RKO (cell line): ENCODE measurements around the gene PLXND1.

ENCODE experiments used
- DNase-seq: peaks from one replicate; pipeline ENCODE4 v3.0.0-alpha.2; 2016; ENCODE audit warnings: low spot score

The PLXND1 gene

GRCh38 chr3:129601713-129602112 lies 4.8 kb downstream of the PLXND1 start:
- no peak for DNase-seq

GRCh38 chr3:129600348-129600747 lies 6.1 kb downstream of the PLXND1 start:
- DNase-seq, result no peak

- peak; percentile 31 for DNase-seq
Observed at GRCh38 chr3:129599607-129600006, 6.9 kb downstream of the PLXND1 start.

GRCh38 chr3:129599073-129599472 lies 7.4 kb downstream of the PLXND1 start:
- no peak for DNase-seq

GRCh38 chr3:129598484-129598883 lies 8.0 kb downstream of the PLXND1 start:
- DNase-seq, result no peak

GRCh38 chr3:129598000-129598381 lies 8.5 kb downstream of the PLXND1 start:
- DNase-seq, result no peak

GRCh38 chr3:129597087-129597999 lies 9.1 kb downstream of the PLXND1 start:
- no peak for DNase-seq

GRCh38 chr3:129596194-129597086 lies 10.0 kb downstream of the PLXND1 start:
- no peak for DNase-seq

GRCh38 chr3:129595544-129596193 lies 10.8 kb downstream of the PLXND1 start:
- no peak for DNase-seq

GRCh38 chr3:129594907-129595390 lies 11.5 kb downstream of the PLXND1 start:
- DNase-seq, result no peak

- no peak for DNase-seq
Observed at GRCh38 chr3:129594409-129594808, 12.1 kb downstream of the PLXND1 start.

GRCh38 chr3:129593595-129594339 lies 12.7 kb downstream of the PLXND1 start:
- DNase-seq, result no peak

- no peak for DNase-seq
Observed at GRCh38 chr3:129593230-129593594, 13.3 kb downstream of the PLXND1 start.

- no peak for DNase-seq
Observed at GRCh38 chr3:129592381-129593131, 13.9 kb downstream of the PLXND1 start.

GRCh38 chr3:129591932-129592331 lies 14.5 kb downstream of the PLXND1 start:
- DNase-seq, result no peak

- no peak for DNase-seq
Observed at GRCh38 chr3:129590215-129590614, 16.3 kb downstream of the PLXND1 start.

GRCh38 chr3:129587566-129588210 lies 18.8 kb downstream of the PLXND1 start:
- no peak for DNase-seq

GRCh38 chr3:129586746-129587430 lies 19.6 kb downstream of the PLXND1 start:
- no peak for DNase-seq

- no peak for DNase-seq
Observed at GRCh38 chr3:129585949-129586657, 20.4 kb downstream of the PLXND1 start.
